LoVo (cell line): Measurements from ENCODE around the gene TMIGD3.
"Not testable (repeated sequence)": the region's sequence is repeated elsewhere in the genome, so short reads cannot be mapped to it uniquely, and the experiment has no call there.

Experiments used
- DNase-seq: peaks from one replicate; pipeline ENCODE4 v3.0.0-alpha.2; 2016; ENCODE audit warnings: low spot score

Gene TMIGD3

GRCh38 chr1:111503585-111504060, at the start of gene TMIGD3, which contains the start of gene ADORA3:
Gene TMIGD3, minus strand, starts transcription at chr1:111503633. Its CDS starts 279 bp downstream, at chr1:111503354.
Gene ADORA3, minus strand, starts transcription at chr1:111503633. Its CDS starts 279 bp downstream, at chr1:111503354.
- DNase-seq: no peak

GRCh38 chr1:111553196-111553595, 49.8 kb upstream of the TMIGD3 start:
- DNase-seq: peak; percentile 2

GRCh38 chr1:111552587-111552986, 49.2 kb upstream of the TMIGD3 start:
- DNase-seq: no peak

DNA sequence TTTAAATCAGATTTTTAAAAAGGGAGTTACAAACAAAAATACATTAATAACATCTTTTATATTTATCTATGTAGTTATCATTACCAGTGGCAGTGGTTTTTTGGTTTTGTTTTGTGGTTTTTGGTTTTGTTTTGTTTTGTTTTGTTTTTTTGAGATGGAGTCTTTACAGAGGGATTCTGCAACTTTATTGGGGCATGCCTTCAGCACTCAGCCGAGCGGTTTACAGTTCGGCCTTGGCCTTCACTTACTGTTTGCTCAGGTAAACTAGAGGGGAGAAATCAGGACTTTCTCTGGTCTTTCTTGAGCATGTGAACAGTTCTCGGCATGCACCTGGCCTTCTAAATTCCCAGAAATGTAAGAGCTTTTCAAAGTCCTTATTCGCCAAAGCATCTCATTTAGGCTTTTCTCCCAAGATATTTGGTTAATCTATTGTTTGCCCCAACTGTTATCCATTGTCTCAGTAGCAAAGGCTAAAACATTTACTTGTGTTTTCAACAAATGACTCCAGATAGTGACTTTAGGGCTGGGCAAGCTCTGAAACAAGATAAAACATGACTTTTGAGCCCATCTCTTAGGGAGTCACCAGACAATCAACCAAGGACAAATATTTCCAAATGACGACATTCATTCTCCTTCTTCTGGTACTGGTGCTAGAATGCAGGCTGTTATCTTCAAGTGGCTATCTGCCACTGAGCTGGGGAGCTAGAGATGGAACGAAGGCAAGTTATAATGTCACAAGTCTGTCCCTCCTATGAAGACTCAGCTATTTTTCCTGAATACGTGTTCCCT, 48.4 kb upstream of the TMIGD3 start:
- DNase-seq: no peak

DNA sequence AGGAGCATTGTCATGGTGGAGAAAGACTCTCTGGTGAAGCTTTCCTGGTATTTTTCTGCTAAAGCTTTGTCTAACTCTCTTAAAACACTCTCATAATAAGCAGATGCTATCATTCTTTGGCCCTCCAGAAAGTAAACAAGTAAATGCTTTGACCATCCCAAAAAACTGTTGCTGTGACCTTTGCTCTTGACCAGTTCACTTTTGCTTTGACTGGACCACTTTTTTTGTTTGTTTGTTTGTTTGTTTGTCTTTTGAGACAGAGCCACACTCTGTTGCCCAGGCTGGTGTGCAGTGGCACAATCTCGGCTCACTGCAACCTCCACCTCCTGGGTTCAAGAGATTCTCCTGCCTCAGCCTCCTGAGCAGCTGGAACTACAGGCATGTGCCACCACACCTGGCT, 44.4 kb upstream of the TMIGD3 start:
- DNase-seq: not testable (repeated sequence)

- peak; percentile 6 for DNase-seq
Observed at GRCh38 chr1:111542187-111542586, 38.8 kb upstream of the TMIGD3 start.

DNA sequence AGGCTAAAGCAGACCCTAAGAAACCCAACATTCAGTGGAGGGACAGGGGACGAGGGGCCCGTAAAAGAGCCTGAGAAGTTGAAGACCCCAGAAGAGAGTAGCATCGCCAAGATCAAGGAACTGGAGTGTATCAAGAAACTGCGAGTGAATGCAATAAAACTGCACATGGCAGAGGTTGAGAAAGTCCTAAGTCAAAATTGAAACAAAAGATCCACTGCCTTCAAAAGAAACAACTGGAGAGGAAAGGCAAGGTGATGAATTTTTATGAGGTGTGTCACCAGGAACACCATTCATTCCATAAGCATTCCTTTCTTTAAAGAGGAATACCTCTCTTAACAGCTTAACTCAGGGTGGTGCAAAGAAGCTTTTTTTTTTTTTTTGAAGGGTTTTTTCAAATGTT, 38.3 kb upstream of the TMIGD3 start:
- DNase-seq: peak; percentile 59

DNA sequence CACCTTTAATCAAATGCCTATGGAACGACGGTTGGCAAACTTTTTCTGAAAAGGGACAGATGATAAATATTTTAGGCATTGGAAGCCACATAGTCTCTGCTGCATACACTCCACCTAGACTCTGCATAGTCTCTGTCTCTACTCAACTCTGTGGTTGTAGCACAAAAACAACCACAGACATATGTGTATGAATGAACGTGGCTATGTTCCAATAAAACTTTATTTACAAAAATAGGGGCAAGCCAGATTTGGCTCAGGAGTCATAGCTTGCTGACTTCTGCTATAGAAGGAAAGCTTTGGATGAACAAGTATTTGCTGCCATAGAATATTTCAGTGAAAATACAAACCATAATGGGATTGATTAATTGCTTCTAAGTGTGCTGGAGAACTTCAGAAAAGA, 37.5 kb upstream of the TMIGD3 start:
- no peak for DNase-seq

DNA sequence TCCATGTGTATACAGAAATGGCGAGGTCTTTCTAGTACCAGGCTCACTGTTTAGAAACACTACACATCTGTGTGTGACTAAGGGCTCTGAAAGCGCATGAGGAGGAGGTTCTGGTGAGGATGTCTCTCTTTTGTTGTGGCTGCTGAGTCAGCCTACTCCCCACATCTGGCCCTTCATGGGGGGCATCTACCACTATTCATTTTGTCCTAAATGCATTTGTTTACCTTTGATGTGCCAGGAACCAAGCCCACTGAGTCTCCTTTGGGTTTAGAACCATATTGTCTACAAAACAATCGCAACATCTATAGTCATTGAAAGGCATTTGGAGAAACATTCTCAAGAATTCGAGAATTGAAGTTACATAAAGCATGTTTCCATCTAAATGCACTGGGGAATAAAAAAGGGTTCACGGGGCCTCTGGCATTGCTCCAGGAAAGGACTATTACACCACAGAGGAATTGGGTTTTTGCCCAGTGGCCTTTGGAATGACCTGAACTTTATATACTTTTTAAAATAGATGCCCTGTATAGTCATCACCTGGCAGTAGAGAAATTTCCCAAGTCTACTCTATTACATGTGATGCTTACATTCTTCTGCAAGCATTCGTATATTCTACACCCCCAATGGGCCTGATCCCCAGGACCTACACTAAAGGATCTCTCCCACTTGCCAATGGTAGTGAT, 35.1 kb upstream of the TMIGD3 start:
- DNase-seq: peak; percentile 38

DNA sequence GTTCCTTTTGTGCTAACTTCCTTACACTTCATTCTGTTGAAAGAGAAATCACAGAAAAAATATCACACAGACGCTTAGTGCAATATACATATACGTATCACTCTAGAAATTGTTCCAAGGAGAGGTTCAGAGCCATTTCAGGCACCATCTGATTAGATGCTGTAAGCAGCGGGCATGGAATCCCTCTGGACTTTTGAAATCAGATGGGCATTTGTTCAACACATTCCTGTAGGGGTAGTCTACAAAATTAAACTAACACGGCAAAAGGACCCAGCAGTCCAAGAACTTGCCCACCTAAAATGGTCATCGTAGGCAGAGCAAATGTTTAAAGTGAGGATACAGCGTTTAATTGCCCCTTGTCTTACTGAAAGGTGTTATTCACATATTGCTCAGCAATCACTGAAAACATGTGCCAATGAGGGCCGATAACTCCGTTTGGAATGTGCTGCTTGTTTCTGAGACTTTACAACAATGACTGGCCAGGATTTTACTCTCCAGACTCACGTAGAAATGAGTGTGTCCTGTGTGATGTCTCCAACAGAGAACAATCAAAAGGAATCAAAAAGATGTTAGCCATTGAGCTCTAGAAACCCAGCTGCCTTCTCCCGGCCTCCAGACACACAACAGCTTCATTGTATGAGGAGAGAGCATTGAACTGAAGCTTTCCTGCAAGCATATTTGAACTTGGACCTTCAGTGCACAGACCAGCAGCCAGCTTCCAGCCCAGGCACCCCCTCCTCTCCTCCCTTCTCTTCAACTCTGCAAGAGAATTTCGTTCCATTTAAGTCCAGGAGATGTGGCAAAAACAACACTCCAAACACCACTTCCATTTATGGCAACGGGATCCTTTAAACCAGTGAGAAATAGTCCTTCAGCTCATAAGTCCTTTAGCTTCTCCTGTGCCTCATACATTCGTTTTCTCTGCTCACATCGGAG, 32.1 kb upstream of the TMIGD3 start:
- DNase-seq: no peak

GRCh38 chr1:111520053-111520452, 16.6 kb upstream of the TMIGD3 start:
- DNase-seq: no peak

DNA sequence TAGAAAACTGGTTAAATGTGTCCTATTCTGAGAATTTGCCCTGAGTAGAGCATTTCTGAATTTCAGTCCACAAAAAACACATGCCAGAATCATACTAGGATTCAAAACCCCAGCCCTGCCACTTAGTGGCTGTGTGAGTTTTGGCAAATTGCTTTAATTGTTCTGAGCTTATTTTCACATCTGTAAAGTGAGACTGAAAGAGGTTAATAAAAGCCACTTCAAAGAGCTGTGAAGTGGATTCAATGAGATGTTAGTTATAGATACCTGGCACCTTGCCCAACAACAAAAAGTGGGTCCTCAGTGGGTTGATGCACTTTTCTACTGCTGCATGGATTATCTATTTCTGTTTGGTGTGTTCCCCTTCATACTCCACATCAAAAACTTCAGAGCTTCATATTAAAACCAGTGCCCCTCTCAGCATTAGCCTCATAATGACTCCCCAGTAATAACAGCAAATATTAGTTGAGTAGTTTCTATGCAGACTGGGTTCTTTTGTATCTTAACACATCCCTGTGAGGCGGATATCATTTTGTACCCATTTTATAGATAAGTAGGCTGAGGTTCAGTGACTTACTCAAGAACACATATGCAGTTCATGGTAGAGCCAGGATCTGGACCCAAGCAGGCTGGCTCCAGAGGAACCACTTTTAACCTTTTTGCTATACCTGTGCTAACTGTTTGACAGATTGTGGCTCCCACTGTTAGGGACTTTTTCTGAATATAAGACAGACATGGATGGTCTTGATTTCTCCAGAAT, 14.2 kb upstream of the TMIGD3 start:
- DNase-seq: no peak

GRCh38 chr1:111516005-111516535, 12.6 kb upstream of the TMIGD3 start:
- no peak for DNase-seq

DNA sequence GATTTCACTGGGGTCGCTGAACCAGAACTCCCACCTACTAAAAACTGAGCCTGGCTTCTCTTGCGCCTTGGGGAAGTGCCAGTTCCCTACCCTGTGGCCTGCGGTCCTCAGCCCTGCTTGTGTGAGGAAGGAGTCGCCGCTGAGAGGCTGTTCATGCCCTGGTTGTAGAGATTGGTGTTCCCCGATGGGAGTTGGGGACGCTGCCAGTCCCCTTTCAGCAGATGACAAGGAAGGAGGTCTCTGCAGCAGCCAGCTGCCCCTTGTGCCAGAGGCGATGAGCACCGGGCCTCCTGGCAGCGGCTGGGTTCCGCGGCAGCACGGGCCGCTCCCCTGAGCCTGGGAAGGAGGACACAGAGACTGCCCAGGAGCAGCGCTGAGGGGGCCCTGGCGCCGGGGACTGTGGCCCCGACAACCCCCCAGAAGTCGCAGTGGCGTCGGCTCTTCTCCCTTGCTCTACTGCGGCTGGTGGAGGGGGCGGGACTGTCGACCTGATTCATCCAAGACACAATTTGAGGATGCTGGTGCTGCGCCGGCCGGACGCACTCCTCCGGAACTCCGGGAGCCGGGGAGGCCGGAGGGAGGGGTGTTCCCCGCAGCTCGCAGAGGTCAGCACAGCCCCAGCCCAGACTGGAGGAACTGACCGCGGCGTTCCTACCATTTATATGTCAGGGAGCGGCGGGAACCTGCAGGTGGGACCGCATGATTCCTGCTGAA, 12.0 kb upstream of the TMIGD3 start:
- DNase-seq: no peak

GRCh38 chr1:111513410-111514020, 10.1 kb upstream of the TMIGD3 start:
- no peak for DNase-seq

- DNase-seq: no peak
Observed at GRCh38 chr1:111512931-111513330, 9.5 kb upstream of the TMIGD3 start.

GRCh38 chr1:111512132-111512889, 8.9 kb upstream of the TMIGD3 start:
- no peak for DNase-seq

DNA sequence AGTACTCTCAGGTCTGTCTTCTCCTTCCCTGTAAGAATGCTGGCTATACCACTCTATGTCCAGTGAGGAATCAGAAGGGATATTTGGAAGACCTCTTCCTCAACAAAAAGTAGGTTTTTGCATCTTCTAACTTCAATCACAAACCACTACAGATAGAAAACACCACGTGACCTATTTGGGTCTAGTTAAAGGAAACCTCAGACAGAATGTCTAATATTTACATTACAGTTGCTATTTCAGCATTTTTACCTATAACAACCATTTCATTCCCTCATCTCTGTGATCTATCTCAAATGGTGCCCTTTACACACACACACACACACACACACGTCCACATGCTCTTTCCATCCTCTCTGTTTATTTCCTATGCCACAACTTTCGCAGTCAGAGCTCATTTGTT, 7.9 kb upstream of the TMIGD3 start:
- DNase-seq: no peak

DNA sequence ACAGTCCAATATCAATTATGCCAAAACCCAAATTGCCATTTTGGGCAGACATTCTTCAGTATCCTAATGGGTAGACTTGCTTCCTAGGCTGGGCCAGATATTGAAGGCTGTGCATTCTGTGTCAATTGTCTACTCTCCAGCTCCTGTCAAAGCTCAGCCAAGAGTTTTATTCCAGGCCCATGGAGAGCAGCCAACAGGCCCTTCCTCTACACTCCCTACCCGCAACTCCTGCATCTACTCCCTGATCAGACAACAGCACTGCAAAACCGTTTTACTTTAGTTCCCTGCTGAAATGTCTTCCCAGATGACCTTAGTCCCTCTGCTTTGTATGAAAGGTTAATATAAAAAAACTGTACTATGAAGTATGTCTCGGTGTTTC, 6.6 kb upstream of the TMIGD3 start:
- no peak for DNase-seq
